Left colon (tissue), 2 donors: ENCODE measurements around the gene PLOD3. TPM values are rescaled to one million over a fixed set of nuclear protein-coding genes. Genes with fewer than 3 reads are reported as not detected.
A peak's percentile ranks its signal among the peaks of the same experiment; 100 is the strongest.

Experiments used
- ATAC-seq: fragments of 200-7000 bp; cut with Tn5 transposase; one replicate; pipeline ENCODE4 v1.9.1; 2020; ENCODE audit warnings: mild to moderate bottlenecking, moderate library complexity
- DNase-seq, 2 donors: peaks; one replicate each; pipeline ENCODE4 v3.0.0-alpha.2; 2020
- intact Hi-C, 2 donors: fragments of 100-400 bp; cut with DNase I in 1 of 2; cut with micrococcal nuclease in 1 of 2; formaldehyde crosslinking; loops; one replicate each; pipeline versions ENCODE4 v1.11.2 to v1.14.0; 2022; cut with DNase I, micrococcal nuclease
- total RNA-seq, 2 donors: library from RNA; stranded (reverse); fragmentation: NEBNext Ultra II Directional; extraction: Animal tissue kit (Norgen Biotek cat#: 25700); gene quantifications; one replicate each; pipeline ENCODE4 v1.2.1, GENCODE V29; 2021
- donor health status: DM: no; HTN: no; CAD: no.
- donor health status: DM: yes; HTN: yes; CAD: no.

PLOD3 gene
- total RNA-seq, 2 donors from 2014 or later: 81.9 to 85.9 TPM

- intact Hi-C loops: no loop called here
- DNase-seq (no peak), ATAC-seq (no peak)
Measured at GRCh38 chr7:101170617-101171441, 46.6 kb downstream of the PLOD3 start.

- intact Hi-C loops: no loop called here
- peak; percentile 54 to 77 for DNase-seq
- peak; percentile 50 for ATAC-seq
Measured at GRCh38 chr7:101169838-101170551, 47.4 kb downstream of the PLOD3 start.

DNA sequence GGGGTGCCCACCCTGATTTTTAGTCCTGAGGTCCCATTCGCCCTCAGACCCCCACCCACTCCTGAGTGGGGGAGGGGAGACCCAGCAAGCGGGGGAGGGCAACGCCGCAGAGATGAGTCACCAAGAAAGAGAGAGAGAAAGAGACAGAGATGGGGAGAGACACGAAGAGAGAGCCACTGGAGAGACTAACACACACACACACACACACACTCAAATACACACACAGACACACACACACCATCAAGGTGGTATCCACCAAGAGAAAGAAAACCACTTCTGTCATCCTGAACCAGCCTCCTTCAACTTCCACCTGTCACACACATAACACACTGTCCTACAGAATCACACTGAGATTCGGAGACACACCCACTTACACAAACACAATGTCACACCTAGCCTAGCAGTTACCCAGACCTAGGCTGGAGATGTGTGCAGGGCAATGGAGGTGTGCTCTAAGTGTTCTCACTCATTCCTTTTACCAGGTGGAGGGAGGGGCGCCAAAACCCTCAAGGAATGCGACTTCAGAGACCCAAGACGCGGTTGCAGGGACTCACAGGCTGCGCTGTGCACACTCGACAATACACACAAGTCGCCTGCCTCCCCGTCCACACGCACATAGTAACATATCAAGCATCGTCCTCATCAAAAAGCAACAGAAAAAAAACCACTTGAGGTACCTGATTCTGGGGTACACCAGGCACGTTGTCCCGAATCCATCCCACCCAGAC, 48.1 kb downstream of the PLOD3 start:
- DNase-seq (no peak), ATAC-seq (no peak)
- intact Hi-C loops: no loop called here

GRCh38 chr7:101168412-101169049, 48.9 kb downstream of the PLOD3 start:
- intact Hi-C loops: no loop called here
- ATAC-seq (no peak), DNase-seq (no peak)

GRCh38 chr7:101167645-101168411, 49.6 kb downstream of the PLOD3 start:
- DNase-seq: no peak

DNA sequence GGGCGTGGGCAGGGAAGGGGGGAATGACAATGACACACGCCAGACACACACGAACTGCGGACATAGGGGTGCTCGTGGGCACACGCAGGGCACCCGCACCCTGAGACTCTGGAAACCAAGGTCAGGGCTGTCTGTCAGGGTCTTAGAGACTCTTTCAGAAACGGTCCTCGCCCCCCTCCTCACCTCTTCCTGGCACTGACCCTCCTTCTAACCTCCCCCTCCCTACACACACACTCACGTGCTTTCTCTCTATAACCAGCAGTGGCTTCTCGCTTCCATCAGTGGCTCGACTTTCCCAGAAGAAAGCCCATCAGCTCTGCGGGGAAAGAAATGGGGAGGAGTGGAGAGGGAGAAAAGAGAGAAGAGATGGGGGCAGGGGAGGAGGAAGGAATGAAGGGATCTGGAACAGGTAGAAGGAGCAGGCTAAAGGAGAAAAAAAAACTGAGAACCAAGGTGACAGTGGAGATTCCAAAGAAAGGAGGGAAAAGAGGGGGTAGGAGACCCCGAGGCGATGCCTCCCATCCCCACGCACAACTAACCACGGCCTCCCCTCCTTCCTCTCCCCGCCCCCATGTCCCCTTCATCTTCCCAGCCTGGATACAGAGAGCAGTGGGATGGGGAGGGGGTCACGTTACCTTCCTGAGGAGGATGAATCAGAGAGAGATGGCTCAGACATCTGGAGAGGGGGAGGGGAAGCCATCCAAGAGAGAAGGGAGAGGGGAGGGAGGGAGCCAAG, 50.3 kb downstream of the PLOD3 start:
- ATAC-seq: no peak
- intact Hi-C loops: no loop called here
- DNase-seq: no peak

More at GRCh38 chr7:101167645-101168411, 49.6 kb downstream of the PLOD3 start:
- ATAC-seq: no peak
- intact Hi-C loops: no loop called here

DNA sequence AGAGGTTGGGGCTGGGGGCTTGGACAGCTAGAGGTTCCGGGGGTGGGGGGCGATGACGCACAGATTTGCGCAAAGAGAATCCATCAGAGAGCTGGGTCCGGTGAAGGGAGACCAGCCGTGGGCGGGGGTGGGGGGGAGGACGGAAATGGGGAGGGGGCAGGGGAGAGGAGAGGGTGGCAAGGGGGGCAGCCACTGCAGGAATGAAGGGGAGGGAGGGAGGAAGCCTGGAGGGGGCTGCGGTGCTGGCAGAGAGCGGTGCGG, 50.8 kb downstream of the PLOD3 start:
- DNase-seq: no peak
- ATAC-seq: no peak
- intact Hi-C loops: no loop called here

GRCh38 chr7:101165958-101166647, 51.3 kb downstream of the PLOD3 start:
- intact Hi-C loops: no loop called here
- DNase-seq (no peak), ATAC-seq (no peak)

DNA sequence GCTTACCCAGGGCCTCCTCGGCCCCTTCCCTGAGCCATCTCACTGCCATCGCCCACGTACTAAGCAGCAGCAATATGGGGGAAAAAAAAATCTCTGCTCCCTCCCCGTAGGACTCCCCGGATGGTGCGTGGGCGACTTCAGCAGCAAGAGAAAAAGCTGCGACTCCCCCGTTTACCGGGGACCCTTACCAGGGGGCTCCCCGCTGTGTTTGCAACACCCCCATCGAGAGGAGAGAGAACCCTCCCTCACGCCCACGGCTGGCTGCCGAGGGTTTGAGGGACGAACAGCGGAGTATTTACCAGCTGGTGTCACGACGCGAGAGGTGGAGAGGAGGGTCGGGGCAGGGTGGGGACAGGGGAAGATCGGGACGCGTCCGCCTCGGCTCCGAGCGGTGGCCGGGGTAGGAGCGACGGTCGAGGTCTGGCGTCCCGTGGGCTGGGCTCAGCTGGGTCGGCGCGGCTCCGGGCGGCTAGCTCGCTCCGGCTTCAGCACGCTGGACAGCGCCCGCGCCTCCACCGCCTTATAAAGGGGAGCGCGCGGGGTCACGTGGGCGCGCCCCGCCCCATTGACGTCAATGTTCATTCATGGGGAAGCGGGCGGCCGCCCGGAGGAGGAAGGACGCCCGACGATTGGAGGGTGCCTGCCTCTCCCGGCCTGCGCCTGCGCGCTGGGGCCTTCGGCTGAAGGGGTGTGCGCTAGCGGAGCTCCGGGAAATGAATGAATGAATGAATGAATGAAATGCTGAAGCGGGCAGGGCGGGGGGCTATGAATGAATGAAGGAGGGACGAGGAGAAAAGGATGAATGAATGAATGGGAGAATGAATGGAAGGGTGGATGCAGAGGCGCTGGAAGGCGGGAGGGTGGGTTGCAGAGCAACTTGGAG, 52.1 kb downstream of the PLOD3 start, which contains the start of gene VGF:
VGF (minus strand) TSS at position 495 of the 883 bp plus-strand sequence. CDS start 726 bp downstream, outside the sequence.
- intact Hi-C loops: no loop called here

DNA sequence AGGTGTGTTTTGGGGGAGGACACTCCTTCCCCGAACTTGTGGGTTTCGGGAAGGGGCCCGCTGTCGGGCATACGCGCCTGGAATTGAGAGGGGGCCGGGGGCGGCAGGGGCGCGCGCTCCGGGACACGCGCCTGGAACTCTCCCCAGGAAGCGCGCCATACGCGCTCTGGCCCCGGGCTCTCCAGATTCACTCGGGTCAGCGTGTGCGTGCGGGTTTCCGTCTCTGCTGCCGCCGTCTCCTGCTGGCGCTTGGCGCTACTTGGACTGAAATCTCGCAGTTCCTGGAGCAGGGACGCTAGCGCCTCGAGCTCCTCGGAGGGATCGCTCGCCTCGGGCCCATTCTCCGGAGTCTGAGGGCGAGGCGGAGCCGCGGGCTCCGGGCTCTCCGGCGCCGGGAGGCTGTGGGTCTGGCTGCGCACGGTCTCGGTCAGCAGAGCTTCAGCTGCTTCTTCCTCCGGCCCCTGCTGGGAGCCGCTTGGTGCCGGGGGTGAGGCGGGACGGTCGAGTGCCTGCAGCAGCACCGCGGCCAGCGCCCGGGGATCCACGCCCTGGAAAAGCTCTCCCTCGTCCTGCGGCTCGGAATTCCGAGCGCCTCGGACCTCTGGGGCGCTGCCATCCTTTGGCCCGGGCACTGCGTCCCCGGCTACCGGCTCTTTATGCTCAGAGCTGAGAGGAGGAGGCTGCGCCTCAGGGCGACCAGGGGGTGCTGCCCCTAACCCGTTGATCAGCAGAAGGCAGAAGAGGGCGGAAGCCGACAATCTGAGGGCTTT, 53.1 kb downstream of the PLOD3 start:
- DNase-seq (peak in 1 of 2 donors; percentile 39), ATAC-seq (peak; percentile 45)
- intact Hi-C loops: no loop called here

More for the DNA sequence above, 52.1 kb downstream of the PLOD3 start, which contains the start of gene VGF:
- ATAC-seq: peak; percentile 89
- peak; percentile 93 to 96 for DNase-seq

DNA sequence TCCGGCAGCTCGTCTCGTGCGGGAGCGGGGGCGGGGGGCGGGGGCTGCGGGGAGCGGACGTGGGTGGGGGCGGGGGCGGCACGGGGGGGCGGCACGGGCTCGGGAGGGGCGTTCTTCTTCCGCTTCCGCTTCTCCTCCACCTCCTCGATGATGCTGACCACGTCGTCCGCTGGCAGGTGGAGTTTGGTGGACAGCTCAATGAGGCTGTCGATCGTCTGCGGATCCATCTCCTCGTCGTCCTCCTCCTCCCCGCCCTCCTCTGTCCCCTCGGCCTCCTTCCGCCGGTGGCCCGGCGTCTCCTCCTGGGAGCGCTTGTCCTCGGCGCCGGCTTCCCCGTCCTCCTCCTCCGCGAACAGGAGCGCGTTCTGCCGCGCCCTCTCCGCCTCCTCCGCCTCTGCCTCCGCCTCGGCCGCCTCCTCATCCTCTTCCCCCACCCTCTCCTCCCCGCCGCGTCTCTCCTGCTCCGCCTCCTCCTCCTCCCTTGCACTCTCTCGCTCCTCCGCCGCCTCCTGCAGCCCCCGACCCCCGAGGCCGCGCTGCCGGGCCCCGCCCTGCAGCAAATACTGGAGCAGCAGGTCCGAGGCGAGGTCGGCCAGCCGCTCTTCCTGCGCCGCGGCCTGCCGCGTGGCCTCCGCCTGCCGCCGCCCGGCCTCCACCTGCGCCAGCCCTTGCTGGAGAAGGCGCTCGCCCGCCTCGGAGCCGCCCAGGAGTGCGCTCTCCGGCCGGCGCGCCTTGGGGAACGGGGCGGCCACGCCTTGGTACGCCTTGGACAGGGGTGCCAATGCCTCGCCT, 53.9 kb downstream of the PLOD3 start:
- peak; percentile 21 for ATAC-seq
- intact Hi-C loops: no loop called here
- DNase-seq: peak in 1 of 2 donors; percentile 33

DNA sequence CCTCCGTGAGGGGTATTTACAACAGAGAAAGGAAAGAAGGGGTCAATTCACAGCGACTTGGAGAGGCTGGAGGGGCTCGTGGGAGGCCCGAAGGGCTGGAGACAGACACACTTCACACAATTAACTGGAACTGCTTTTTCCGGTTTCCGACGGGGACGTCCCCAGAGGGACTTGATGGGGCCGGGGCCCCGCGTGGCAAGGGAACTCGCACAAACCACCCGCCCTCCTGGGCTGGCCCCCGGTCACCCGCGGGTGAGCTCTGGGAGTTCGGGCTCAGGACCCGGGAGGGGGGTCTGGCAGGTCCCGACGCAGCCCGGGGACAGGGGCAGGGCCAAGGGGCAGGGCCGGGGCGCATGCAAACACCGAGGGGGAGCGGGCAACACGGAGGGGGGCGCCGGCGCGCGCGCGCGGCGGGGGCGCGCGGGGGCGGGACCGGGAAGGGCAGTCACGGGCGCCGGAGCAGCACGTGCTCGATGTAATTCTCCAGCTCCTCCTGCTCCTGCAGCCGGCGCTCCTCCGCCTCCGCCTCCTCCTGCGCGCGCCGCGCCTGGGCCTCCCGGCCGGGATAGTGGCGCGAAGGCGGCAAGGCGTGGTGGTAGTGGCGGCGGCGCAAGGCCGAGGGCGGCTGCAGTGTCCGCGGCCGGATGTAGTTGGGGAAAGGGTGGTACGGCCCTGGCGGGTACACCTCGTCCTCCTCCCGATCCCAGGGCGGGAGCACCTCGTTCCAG, 54.7 kb downstream of the PLOD3 start:
- ATAC-seq (peak; percentile 63), DNase-seq (peak in 1 of 2 donors; percentile 56)
- intact Hi-C loops: no loop called here

DNA sequence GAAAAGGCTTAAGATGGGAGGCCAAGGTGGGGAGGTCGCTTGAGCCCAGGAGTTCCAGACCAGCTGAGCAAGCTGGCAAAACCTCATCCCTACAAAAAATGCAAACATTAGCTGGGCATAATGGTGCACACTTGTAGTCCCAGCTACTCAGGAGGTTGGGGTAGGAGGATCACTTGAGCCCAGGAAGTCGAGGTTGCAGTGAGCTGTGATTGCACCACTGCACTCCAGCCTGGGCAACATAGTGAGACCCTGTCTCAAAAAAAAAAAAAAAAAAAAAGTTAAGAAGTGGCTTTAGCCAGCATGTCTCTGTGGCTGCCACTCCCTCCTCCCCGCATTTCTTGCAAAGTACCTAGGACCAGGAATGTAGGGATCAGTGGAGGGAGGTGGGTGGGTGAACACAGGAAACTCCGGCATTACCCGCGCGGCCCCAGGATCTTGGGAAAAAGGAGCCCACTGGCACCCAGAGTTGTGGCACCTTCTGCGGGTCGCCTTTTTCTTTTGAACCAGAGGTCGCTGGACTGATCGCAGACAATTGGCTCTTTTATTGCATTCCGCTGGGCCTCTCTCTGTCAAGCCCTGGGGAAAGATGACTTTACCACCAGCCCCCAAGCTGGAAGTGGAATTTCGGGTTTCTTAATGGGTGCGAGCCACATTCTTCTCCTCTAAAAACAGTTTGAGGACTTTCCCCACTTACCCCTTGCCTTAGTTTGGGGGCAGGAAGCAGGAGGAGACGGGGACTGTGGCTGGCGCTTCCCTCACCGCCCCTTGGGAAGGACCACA, 55.5 kb downstream of the PLOD3 start:
- DNase-seq (no peak), ATAC-seq (no peak)
- intact Hi-C loops: no loop called here
